GM10248 (cell line): ENCODE results near the gene FOXK2.
"Not testable (repeated sequence)": the region's sequence is repeated elsewhere in the genome, so short reads cannot be mapped to it uniquely, and the experiment has no call there.

ENCODE experiments used
- CTCF ChIA-PET: fragments of 300-600 bp; sonication (Branson Sonifier 250); formaldehyde crosslinking; extraction: SDS; loops from one replicate; lab custom pipeline; 2021; ENCODE audit warnings: antibody characterized with exemption; lab: Yijun Ruan, JAX
- POLR2A ChIA-PET: fragments of 350-650 bp; sonication (Branson Sonifier 250); formaldehyde crosslinking; extraction: SDS; loops from one replicate; lab custom pipeline; 2020; ENCODE audit warnings: antibody characterized with exemption; lab: Yijun Ruan, JAX
- DNase-seq: peaks from one replicate; pipeline ENCODE4 v3.0.0; 2012; ENCODE audit errors: extremely low spot score
- TF ChIP-seq, protein P1 (sequence below): IDR thresholded peaks from 2 replicates; pipeline ENCODE4 v1.5.1; 2012; ENCODE audit warnings: mild to moderate bottlenecking, low read depth; ENCODE audit errors: extremely low read depth, missing control alignments, control extremely low read depth

The FOXK2 gene

DNA sequence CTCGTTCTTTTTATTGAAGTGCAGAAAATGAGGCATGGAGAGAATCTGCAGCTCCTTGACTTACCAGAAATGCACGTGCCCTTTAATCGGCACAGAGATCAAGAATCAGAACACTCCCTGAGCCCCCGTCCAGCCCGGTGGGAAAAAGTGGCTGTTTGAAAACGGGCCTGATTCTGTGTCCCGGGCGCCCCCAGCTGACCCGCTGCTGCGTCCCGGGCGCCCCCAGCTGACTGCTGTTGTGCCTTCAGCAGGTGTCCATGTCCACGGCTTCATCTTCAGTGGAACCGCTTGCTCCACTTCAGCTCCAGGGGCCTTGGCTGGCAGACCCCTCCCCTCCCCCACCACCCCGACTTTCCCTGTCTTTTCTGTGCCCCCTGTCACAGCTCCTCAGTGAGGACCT lies 47.8 kb downstream of the FOXK2 start:
- TF ChIP-seq, protein P1, sequence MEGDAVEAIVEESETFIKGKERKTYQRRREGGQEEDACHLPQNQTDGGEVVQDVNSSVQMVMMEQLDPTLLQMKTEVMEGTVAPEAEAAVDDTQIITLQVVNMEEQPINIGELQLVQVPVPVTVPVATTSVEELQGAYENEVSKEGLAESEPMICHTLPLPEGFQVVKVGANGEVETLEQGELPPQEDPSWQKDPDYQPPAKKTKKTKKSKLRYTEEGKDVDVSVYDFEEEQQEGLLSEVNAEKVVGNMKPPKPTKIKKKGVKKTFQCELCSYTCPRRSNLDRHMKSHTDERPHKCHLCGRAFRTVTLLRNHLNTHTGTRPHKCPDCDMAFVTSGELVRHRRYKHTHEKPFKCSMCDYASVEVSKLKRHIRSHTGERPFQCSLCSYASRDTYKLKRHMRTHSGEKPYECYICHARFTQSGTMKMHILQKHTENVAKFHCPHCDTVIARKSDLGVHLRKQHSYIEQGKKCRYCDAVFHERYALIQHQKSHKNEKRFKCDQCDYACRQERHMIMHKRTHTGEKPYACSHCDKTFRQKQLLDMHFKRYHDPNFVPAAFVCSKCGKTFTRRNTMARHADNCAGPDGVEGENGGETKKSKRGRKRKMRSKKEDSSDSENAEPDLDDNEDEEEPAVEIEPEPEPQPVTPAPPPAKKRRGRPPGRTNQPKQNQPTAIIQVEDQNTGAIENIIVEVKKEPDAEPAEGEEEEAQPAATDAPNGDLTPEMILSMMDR, result no peak
- no peak for DNase-seq
- POLR2A ChIA-PET, result interaction anchor here (0.6 kb wide), 1 partner anchor 42 kb away, joined by 3 read pairs; no protein-coding TSS in a partner anchor
- CTCF ChIA-PET, result interaction anchor here (1.4 to 2.1 kb wide), 3 partner anchors 12 to 16 kb away, joined by 4 to 6 read pairs (median 4); no protein-coding TSS in a partner anchor

DNA sequence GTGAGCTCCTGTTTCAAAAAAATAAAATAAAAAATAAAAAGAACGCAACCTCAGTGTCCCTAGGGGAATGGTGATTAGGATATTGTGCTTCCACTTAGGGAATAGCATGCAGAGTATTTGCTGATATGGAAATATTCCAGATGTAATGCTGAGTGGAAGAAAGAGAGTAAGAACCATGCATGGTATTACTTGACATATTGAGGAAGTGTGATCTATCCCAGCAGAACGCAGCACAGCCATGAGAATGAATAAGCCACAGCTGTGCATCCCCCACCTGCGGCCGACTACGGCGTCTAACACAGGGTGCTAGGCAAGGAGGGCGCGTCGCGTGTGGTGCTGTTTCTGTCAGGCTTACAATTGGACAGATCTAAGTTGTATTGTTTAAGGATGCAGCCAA lies 49.5 kb downstream of the FOXK2 start:
- DNase-seq, result no peak
- CTCF ChIA-PET, result interaction anchor here (0.7 to 2.1 kb wide), 5 partner anchors 10 to 16 kb away, joined by 3 to 7 read pairs (median 4); no protein-coding TSS in a partner anchor

DNA sequence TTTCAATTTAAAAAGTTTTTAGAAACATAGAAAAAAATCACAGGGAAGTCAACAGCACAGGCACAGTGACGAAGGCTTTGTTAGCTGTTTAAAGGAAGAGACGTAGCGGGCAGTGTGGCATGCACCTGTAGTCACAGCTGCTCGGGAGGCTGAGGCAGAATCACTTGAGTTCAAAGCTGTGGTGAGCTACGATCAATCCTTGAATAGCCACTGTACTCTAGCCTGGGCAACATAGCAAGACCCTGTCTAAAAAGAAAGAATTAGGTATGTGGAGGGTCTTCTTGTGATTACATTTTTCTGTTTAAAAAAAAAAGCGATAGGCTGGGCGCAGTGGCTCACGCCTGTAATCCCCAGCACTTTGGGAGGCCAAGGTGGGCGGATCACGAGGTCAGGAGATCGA lies 50.1 kb downstream of the FOXK2 start:
- no peak for DNase-seq
- TF ChIP-seq, protein P1, result no peak
- POLR2A ChIA-PET, result no interaction called here
- CTCF ChIA-PET, result interaction anchor here (0.8 to 1.5 kb wide), 3 partner anchors 9 to 16 kb away, joined by 3 to 7 read pairs (median 3); no protein-coding TSS in a partner anchor

More for the DNA sequence above, 49.5 kb downstream of the FOXK2 start:
- TF ChIP-seq, protein P1, result no peak
- POLR2A ChIA-PET, result interaction anchor here (0.6 kb wide), 1 partner anchor 866 kb away, joined by 3 read pairs; the partner anchor contains the start of gene MRPL12

DNA sequence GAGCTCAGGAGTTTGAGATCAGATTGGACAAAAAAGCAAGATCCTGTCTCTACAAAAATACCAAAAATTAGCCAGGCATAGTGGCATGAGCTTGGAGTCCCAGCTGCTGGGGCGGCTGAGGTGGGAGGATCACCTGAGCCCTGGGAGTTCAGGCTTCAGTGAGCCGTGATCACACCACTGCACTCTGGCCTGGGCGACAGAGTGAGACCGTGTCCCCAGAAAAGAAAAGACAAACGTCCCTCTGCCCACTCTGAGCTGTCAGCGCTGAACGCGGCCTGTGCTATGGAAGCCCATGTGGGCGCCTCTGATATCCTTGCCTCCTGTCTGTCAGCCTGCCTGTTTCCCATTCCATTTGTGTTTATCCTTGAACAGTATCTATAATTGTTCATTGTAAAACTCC lies 50.7 kb downstream of the FOXK2 start:
- TF ChIP-seq, protein P1, result no peak
- CTCF ChIA-PET, result interaction anchor here (0.9 to 1.5 kb wide), 3 partner anchors 10 to 17 kb away, joined by 3 to 7 read pairs (median 3); no protein-coding TSS in a partner anchor
- no peak for DNase-seq
- POLR2A ChIA-PET, result no interaction called here

DNA sequence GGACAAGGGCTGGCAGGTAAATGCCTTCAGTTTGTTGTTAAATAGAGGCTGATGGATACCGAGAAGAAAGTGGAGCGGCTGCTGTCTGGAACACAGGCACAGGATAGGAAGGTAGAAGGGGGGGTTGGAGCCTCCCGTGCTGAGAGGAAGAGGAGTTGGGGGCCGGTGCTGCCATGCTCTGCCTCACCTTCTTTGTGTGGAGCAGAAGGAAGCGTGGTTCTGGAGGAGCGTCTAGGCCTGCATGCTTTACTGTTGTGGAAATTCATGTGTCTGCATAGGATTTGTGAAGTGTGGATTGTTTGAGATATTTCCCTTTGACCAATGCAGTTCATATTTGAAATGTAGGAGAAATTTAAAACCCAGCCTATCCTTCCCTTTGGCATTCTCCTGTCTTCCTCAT lies 52.3 kb downstream of the FOXK2 start:
- ChIA-PET CTCF (no interaction called here), POLR2A (no interaction called here)
- TF ChIP-seq, protein P1, result no peak
- no peak for DNase-seq

DNA sequence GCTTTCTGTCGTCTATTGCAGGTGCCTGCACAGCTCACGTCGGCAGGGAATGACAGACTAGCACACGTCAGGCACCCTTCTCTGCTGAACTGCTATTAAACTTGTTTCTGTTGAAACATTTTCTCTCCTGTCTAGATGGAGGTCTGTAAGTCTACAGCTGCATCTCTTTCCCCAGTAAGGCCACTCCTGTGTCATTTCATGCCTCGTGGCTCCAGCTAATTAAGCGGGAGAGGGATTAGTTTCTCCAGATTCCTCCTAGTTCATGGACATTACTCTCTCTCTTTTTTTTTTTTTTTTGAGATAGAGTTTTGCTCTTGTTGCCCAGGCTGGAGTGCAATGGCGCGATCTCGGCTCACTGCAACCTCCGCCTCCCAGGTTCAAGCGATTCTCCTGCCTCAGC lies 54.5 kb downstream of the FOXK2 start:
- TF ChIP-seq, protein P1, result no peak
- POLR2A ChIA-PET, result no interaction called here
- CTCF ChIA-PET, result interaction anchor here (1.6 kb wide), 1 partner anchor 19 kb away, joined by 7 read pairs; no protein-coding TSS in a partner anchor

DNA sequence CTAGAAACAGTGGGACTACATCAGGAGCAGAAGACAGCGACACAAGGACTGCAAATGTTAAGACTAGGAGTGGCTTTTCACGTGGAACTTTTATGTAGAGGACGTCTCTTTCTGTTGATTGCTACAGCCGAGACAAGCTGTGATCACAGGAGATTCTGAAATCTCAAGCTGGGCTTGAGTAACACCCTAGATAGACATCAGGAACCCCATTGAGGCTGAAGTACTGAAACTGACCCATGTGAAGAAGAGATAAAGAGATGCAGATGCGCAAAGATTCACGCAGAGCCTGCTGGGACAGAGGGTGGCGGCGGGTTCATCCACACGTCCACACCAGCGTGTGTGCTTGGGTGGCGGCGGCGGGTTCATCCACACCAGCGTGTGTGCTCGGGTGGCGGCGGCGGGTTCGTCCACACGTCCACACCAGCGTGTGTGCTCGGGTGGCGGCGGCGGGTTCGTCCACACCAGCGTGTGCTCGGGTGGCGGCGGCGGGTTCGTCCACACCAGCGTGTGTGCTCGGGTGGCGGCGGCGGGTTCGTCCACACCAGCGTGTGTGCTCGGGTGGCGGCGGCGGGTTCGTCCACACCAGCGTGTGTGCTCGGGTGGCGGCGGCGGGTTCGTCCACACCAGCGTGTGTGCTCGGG lies 56.2 kb downstream of the FOXK2 start:
- DNase-seq, POLR2A ChIA-PET: not testable (repeated sequence)
- CTCF ChIA-PET, result interaction anchor here (1.0 kb wide), 1 partner anchor 24 kb away, joined by 3 read pairs; no protein-coding TSS in a partner anchor

More for the DNA sequence above, 54.5 kb downstream of the FOXK2 start:
- DNase-seq, result no peak
